Posterior vena cava (tissue), 2 donors: ENCODE measurements around the gene SLC4A3. TPM values are rescaled to one million over a fixed set of nuclear protein-coding genes. Genes with fewer than 3 reads are reported as not detected.

Experiments used
- DNase-seq: peaks from one replicate; pipeline ENCODE4 v3.0.0-alpha.2; 2020; ENCODE audit warnings: low spot score
- intact Hi-C, 2 donors: fragments of 100-400 bp; cut with DNase I; formaldehyde crosslinking; loops; one replicate each; pipeline versions ENCODE4 v1.14.1 to v1.14.2; 2022 to 2023
- total RNA-seq, 2 donors: library from RNA; stranded (reverse); fragmentation: NEBNext Ultra II Directional; extraction: Animal tissue kit (Norgen Biotek cat#: 25700); gene quantifications; one replicate each; pipeline ENCODE4 v1.2.1, GENCODE V29; 2021
- donor health status: DM: yes; HTN: yes; CAD: no.
- donor health status: DM: yes; HTN: yes; CAD: no.

SLC4A3 gene
- total RNA-seq, 2 donors from 2014 or later = 6.2 to 10.1 TPM

DNA sequence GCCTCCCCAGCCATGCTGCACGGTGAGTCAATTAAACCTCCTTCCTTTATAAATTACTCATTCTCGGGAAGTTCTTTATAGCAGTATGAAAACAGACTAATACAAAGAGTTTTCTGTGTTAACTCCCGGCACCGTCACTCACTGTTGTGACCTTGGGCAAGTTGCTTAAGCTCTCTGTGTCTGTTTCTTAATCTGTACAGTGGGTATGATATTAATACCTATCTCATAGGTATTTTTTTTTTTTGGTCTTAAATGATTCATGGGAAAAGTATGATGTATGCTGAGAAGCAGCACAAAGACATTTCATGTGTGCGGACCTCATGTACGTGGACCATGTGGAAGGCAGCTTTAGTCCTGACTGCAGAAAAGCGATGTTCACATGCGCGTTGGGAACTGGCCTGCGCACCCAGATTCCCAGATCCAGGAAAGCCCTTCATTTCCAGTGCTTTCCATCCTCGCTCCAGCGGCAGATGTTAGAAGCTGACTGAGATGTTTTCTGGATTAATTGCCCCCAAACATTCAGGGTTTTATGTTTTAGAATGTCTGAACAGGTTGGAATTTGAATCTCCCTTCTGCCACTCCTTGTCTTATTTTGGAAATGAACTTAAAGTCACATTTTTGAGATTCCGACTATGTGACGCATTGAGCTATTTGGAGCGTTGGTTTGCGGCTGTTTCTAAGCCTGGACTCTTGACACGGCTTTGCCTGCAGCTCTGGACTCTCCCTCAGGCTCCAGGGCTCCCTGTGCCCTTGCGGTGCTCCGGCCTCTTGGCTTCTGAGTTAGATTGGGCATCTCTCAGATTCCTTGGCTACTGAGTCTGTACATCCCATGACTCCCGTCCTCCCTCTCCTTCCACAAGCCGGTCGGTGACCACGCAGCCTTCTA, 61.4 kb downstream of the SLC4A3 start:
- no peak for DNase-seq
- intact Hi-C loops = loop anchor here in 1 of 2 donors (2.0 kb wide), 1 partner anchor 146 kb away; the partner anchor contains the start of gene CHPF

DNA sequence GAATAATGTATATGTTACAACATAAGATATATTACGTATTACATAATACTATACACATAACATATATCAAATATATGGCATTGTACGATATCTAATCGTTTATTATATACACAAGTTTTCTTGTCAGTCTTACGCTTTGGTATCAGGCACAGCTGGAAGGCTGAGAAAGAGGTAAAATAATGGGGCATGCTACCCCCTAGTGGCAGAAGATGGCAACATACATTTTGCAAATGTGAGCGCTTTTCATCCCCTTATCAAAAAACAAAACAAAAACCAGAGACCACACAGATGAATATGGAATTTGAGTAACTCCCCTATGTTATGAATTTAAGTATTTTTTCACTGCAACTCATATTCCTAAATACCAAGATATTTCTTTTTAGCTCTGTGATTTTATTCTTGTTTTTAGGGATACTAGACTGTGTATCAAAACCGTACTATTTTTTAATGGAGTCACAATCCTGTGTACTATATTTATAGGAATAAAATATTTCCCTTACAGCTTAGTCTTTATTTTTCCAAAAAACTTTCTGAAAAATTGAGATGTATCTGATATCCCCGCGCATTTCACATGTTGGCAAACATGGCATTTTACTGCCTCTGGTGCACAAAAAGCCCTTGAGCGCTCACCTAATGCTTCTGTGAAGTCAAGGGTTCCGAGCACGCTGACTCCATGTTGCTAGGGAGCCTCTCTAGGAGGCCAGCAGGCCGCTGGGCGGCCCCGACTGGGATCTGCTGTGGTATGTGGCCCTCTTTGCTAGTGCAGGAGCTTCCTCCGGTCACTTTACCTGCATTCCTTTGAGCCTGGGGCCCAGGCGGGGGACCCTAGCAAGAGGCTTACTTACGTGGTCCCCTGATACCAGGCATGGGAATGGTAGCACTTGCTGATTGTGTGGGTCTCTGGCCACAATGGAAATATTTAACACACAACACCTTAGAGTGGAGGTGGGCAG, 62.5 kb downstream of the SLC4A3 start:
- DNase-seq = no peak

DNA sequence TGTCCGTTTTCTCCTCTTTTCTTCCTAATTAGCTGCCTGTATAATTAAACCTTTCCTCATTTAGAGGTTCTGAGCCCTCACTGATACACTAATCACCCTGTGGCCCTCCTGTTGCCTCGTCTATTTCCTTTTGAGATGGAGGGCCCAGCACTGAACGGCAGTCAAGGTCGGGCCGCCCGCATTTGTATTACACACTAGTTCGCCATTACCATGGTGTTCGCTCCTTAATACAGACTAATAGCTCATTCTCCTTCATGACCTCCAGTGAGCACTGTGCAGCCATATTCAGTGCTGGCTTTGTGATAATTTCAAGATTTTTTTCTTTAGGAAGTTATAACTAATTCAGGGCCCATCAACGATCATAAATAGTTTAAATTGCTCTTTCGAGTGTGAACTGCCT, 64.1 kb downstream of the SLC4A3 start:
- no peak for DNase-seq
- intact Hi-C loops = no loop called here

More for the DNA sequence above, 62.5 kb downstream of the SLC4A3 start:
- intact Hi-C loops = loop anchor here in 1 of 2 donors (2.0 kb wide), 1 partner anchor 147 kb away; the partner anchor contains the start of gene CHPF

Other genes with a start within 250 kb of the SLC4A3 start
- gene DNPEP, start 239.7 kb upstream of the SLC4A3 start, total RNA-seq = 10 to 100 TPM; 41.9 to 44.0 TPM
- gene DES, start 209.3 kb upstream of the SLC4A3 start, total RNA-seq = 1,000 to 10,000 TPM; 6,561 to 7,652 TPM
- 100 to 1,000 TPM; 175 to 217 TPM for gene SPEG, start 192.8 kb upstream of the SLC4A3 start, total RNA-seq
- gene GMPPA, start 128.7 kb upstream of the SLC4A3 start, total RNA-seq = 10 to 100 TPM; 33.9 to 42.8 TPM
- under 1 TPM in 1 of 2 donors, not detected in 1; 0.38 TPM for gene ASIC4, start 113.1 kb upstream of the SLC4A3 start, total RNA-seq
- 10 to 100 TPM; 42.9 to 51.1 TPM for gene CHPF, start 83.8 kb upstream of the SLC4A3 start, total RNA-seq
- 1 to 10 TPM; 3.0 to 3.2 TPM for gene TMEM198, start 83.6 kb upstream of the SLC4A3 start, total RNA-seq
- 10 to 100 TPM; 40.7 to 57.7 TPM for gene OBSL1, start 56.1 kb upstream of the SLC4A3 start, total RNA-seq
- under 1 TPM in 1 of 2 donors, not detected in 1; 0.37 TPM for gene INHA, start 55.3 kb upstream of the SLC4A3 start, total RNA-seq
- gene STK11IP, start 29.8 kb upstream of the SLC4A3 start, total RNA-seq = 10 to 100 TPM; 18.6 to 22.4 TPM